ENCODE data around the gene KBTBD6.
"Not testable (repeated sequence)": the region's sequence is repeated elsewhere in the genome, so short reads cannot be mapped to it uniquely, and the experiment has no call there.

GRCh38 chr13:41175576-41175975 is 43.0 kb upstream of the KBTBD6 start:
- TF ChIP-seq POLR2A, POU2F2, POLR2AphosphoS5, TAF1 (IDR thresholded peaks at IDR 0.05; ENCODE audit: low read depth, low read length): not testable (repeated sequence)
